Stimulated activated CD4-positive, alpha-beta T cell treated with anti-CD3 and anti-CD28 coated beads, Interleukin-15, amount 100 ng/mL, for 48 hours (primary cell): ENCODE data around the gene MACROH2A1.

Experiments used
- DNase-seq, 2 donors: peaks; one replicate each; pipeline ENCODE4 v3.0.0-alpha.2; 2020; ENCODE audit warnings: low read depth in 2 of 2

Gene MACROH2A1

DNA sequence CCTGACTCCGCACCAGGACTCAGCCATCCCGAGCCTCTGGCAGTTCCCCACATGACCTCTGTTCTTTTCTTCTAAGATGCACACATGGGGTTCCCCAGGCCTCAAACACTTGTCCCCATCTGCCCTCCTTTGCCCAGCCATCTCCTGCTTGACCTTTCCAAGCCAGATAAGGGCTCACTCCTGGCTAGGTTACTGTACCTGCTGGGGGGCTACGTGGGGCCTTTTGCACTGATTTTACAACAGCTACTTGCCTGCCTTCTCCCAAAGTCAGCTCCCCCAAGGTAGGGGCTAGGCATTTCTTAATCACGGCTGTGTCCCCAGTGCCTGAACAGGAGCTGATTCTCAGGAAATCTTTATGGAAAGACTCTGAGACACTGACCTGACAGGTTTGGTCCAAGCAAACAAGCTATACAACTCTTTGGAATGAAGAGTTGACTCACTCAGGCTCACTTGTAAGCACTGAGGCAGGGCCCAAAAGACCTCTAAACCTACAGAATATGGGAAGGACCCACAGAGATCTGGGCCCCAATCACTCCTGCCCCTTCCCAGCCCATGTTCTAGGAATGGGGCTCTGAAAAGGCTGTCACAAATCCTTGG, 2.5 kb downstream of the MACROH2A1 start:
- no peak for DNase-seq

- DNase-seq = no peak
These were observed 3.2 kb downstream of the MACROH2A1 start for GRCh38 chr5:135395866-135396265.

- DNase-seq = no peak
These were observed 3.6 kb downstream of the MACROH2A1 start for GRCh38 chr5:135395451-135395850.

DNA sequence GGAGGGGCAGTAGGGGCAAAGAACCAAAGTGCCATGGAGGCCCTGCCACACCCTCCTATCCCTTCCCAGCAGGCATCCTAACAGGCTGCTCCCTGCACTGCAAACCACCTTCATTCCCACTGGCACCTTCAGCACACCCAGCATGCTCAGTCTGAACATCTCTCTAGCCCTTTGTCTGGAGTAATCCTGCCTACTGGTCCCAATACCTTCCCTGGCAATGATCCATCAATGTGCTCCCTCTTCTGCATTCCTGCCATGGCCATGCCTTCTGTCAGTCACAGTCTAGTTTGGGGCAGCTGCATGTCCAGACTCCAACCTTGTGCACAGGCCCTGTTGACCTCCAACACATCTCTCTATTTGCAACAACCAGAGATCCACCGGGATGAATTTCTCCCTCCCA, 4.9 kb downstream of the MACROH2A1 start:
- DNase-seq = no peak

- no peak for DNase-seq
These were observed 5.3 kb downstream of the MACROH2A1 start for GRCh38 chr5:135393691-135394090.

DNA sequence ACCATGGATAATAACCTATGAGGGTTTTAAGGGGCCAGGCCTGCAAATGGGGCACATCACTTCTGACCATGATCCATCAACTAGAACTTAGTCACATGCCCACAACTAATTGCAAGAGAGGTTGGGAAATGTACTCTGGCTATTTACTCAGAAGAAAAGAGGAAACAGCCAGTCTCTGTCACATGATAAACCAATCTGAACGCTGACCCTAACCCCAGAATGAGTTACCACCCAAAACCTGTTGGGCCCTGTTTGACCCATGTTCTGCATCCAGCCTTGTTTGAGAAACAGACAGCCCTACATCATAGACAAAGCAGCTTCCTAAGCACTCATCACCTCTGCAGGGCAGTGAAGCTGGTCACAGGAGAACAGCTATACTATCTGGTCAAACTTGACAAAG, 5.8 kb downstream of the MACROH2A1 start:
- no peak for DNase-seq

DNA sequence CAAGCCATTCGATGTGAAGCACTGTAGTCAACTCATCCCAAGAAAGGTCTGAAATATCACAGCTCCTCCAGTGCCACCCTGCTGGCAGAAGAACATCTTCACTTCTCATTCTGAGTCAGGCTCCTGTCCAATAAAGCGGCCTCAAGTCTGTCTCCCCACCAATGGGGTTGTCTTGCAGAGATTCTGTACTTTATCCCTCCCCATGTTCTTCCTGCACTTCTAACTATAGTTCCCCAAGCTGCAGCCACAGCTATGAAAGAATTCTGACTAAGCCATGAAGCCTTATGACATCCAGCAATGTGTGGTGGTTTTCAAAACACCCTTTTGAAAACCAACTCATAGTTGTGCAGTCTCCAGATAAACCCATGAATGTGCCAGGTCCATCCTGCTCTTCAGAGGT, 6.8 kb downstream of the MACROH2A1 start:
- DNase-seq = no peak

DNA sequence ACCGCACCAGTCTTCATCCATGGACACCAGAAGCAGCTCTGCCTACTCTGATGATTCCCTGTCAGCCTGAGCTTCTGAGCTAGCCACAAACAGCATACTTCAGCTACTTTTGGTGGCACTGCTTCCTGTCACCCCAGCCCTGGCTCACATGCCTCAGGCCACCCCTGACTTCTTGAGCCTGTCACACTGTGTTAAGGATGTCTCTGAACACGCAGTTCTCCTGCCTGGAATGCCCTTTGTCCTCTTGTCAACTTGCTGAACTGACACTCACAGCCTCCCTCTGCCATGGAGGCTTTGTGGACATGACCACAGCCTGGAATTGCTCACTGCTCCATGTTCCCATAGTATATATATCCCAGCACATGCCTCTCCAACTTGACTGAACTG, 7.2 kb downstream of the MACROH2A1 start:
- no peak for DNase-seq

- no peak for DNase-seq
These were observed 7.7 kb downstream of the MACROH2A1 start for GRCh38 chr5:135391116-135391868.

DNA sequence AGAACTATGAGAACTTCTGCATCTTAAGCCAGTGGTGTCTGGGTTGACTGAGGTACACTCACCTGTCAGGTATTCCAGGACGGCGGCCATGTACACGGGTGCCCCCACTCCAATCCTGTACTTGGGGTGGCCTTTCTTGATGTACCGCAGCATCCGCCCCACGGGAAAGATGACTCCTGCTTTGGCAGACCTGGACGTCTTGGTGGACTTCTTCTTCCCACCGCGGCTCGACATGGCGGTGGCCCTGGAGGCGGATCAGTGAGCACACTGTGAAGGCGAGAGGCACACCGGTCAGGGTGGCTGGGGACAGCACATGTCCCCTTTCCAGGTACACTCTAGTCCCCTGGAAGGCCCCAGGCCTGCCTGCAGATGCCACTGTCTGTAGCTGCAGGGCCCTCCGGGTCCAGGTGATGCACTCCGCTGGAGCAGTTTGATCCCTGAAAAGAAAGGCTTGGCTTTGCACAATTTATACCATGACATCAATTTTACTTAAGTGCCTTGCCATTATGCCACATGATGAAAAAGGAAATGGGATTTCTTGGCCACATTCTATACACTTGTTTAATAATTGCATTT, 10.1 kb downstream of the MACROH2A1 start:
- DNase-seq = no peak

DNA sequence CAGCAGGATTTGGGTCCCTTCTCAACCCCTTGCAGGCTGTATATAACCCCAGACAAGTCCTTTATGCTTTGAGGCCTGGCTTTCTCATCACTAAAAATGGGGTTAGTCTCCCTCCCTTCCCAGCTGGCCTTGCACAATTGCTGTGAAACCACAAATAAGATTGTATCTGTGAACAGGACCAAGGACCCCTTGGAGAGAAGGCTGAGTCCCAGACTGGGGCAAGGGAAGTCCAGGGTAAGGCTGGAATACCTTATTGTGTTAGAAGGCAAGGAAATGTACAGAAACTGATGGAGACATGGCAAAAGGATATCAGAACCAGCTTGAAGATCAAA, 11.4 kb downstream of the MACROH2A1 start:
- DNase-seq = no peak

GRCh38 chr5:135386886-135387628, 12.0 kb downstream of the MACROH2A1 start:
- DNase-seq = no peak

DNA sequence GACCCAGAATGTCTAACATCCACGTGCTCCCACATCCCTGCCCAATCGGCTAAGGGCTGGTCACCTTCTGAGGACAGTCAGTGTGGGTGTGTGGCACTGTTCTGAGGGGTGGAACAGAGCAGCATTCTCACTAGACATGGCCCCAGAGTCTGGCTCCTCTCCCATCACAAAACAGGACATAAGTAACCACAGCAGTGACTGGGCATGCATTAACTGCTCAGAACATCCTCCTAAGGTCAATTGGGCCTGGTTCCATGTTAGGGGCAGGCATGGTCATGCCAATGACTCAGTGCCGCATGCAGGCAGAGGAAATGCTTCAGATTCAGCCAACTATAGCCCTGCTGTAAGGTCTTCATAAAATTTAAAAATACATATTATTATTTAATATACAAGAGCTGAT, 12.9 kb downstream of the MACROH2A1 start:
- no peak for DNase-seq

DNA sequence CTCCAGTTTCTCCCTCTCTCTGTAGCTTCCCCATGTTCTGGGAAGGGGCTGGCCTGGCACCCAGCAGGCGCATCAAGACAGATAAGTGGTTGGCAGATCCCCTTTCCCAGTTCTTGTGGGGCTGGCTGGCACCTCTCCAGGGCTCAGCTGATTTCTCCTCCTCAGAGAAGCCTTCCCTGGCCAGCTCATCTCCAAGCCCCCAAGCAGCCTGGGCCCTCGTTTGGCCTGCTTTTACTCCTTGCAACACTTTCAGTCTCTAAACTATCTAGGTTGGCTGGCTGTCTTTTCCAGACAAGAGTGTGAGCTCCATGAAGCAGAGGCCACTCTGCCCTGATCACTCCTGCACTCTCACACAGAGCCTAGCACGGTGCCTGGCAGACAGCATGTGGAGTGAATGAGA, 13.5 kb downstream of the MACROH2A1 start:
- DNase-seq = no peak

GRCh38 chr5:135384898-135385297, 14.1 kb downstream of the MACROH2A1 start:
- no peak for DNase-seq

GRCh38 chr5:135383803-135384495, 15.1 kb downstream of the MACROH2A1 start:
- DNase-seq = no peak

GRCh38 chr5:135382981-135383380, 16.1 kb downstream of the MACROH2A1 start:
- DNase-seq = no peak

DNA sequence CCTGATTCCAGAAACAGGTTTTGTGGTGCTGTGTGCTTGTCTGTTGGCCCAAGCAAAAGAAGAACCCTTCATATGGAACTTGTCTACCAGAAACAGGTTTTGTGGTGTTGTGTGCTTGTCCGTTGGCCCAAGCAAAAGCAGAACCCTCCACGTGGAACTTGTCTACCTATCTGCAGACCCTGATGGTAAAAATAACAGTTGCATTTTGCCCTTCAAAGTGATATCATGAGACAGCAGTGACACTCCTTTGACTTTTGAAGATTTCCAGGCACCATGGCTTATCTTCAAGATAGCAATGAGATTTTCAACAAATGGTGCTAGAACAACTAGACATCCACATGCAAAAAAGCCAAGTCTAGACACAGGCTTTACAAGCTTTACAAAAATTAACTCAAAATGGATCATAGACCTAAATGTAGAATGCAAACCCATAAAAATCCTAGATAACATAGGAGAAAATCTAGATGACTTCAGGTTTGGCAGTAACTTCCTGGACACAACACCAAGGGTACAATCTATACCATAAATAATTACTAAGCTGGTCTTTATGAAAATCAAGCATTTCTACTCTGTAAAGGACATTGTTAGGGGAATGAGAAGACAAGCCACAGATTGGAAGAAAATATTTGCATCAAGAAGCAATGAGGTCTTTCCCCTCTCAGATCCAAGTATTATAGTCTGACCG, 16.8 kb downstream of the MACROH2A1 start:
- DNase-seq = no peak

DNA sequence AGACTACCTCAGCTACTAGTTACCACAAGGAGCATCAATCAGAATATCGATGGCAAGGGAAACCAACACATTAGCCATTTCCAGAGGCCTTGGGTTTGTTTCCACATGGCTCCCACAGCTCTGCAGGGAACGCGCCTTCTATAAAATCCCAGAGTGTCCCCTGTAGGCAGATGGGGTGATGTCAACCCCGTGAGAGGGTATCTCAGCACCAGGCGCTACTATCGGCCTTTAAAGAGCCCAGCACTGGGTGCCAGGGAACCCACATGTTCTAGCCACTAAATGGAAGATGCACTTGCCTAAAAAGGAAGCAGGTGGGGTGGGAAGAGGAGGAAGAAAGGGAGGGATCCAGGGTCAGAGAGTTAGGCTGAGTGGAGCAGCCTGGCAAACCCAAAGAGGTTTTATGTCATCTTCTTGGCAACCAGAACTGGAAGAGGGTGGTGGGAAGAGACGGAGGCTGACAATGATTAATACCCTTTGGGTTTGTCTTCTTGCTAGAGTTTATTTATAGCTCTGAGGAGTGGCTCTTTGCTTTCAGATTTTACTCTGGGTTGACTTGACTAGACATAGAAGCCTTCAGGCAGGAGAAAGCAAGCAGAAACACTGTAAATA, 19.9 kb downstream of the MACROH2A1 start:
- DNase-seq = no peak

DNA sequence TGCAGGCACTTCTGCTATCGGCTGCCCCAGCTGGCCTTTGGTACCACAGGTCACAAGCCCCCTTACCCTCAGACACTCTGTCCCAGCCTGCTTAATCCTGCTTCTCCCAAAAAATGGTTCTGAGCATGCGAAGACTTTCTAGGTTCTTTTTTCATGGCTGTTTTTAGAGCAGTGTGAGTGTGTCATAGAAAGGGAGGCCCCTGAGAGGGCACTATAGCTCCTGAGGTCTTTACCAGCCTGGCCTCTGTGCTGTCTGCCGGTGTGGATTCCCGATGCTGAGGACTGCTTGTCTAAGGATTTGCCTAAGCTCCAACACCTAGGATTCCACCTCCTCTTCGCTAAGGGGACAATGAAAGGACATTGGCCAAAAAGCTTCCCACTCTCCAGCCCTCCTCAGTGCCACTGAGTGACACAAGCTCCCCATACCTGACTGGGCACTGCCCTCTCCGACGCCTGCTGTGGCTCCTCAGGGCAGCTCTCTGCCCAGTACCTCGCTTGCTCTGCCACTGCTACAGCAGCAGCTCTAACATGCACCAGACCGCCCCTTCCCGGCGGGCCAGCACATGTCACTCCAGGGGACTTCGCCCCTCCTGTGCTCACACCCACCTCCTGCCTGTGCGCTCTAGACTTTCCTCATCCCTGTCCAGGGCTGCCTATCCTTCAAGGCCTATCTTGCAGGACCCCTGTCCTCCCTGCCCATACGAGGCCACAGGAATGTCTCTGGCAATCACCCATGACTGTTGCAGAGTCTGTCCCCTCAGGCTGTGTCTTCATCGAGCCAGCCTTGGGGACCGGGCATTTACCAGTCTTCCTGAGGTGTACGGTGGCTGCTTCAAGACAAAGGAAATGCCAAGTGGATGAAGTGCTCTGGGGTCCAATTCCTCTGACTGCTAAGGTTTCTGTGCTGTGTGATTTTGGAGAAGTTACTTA, 21.0 kb downstream of the MACROH2A1 start:
- no peak for DNase-seq
